Uterus (tissue), 2 donors: Measurements from ENCODE around the gene MSANTD3.

Source experiments
- POLR2A ChIP-seq, 2 donors: fragments of 450-650 bp; IDR thresholded peaks; one replicate each; pipeline ENCODE4 v1.6.1; 2016; ENCODE audit warnings: antibody characterized with exemption in 2 of 2, mild to moderate bottlenecking in 1 of 2, moderate library complexity in 1 of 2
- TF ChIP-seq, protein P1 (sequence below), 4 experiments: fragments of 200-600 bp in 2 of 4; fragments of 450-650 bp in 2 of 4; sonication (generic) in 2 of 4; IDR thresholded peaks; one replicate each; pipeline ENCODE4 v1.5.1; 2016 to 2019; ENCODE audit warnings: antibody characterized with exemption in 4 of 4, mild to moderate bottlenecking in 2 of 4, moderate library complexity in 1 of 4

- TF ChIP-seq, protein P1, sequence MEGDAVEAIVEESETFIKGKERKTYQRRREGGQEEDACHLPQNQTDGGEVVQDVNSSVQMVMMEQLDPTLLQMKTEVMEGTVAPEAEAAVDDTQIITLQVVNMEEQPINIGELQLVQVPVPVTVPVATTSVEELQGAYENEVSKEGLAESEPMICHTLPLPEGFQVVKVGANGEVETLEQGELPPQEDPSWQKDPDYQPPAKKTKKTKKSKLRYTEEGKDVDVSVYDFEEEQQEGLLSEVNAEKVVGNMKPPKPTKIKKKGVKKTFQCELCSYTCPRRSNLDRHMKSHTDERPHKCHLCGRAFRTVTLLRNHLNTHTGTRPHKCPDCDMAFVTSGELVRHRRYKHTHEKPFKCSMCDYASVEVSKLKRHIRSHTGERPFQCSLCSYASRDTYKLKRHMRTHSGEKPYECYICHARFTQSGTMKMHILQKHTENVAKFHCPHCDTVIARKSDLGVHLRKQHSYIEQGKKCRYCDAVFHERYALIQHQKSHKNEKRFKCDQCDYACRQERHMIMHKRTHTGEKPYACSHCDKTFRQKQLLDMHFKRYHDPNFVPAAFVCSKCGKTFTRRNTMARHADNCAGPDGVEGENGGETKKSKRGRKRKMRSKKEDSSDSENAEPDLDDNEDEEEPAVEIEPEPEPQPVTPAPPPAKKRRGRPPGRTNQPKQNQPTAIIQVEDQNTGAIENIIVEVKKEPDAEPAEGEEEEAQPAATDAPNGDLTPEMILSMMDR (IDR thresholded peaks at IDR 0.05), result no peak
- TF ChIP-seq POLR2A (IDR thresholded peaks at IDR 0.05), result no peak
Observed at GRCh38 chr9:100397529-100398266, 29.2 kb upstream of the MSANTD3 start.
